H1 (cell line): ENCODE measurements around the gene DCTN1. TPM values are rescaled to one million over a fixed set of nuclear protein-coding genes. Genes with fewer than 3 reads are reported as not detected.

ENCODE experiments used
- CTCF ChIA-PET: fragments of 300-600 bp; sonication (Branson Sonifier 250); formaldehyde crosslinking; loops from one replicate; lab custom pipeline; 2021; ENCODE audit not compliant: partially characterized antibody; lab: Charles Lee
- POLR2A ChIA-PET: fragments of 300-600 bp; sonication (Branson Sonifier 250); formaldehyde crosslinking; loops from one replicate; lab custom pipeline; 2021; ENCODE audit warnings: inconsistent platforms; ENCODE audit not compliant: partially characterized antibody; lab: Charles Lee
- DNase-seq, 2 experiments: peaks; one replicate each; pipeline versions ENCODE4 v3.0.0 to v3.0.0-alpha.2; 2010 to 2022; ENCODE audit warnings: low spot score in 2 of 2, low read depth in 1 of 2, mixed read lengths in 1 of 2
- FAIRE-seq: peaks from 2 replicates; lab custom pipeline; 2011; peaks lifted over from hg19 to GRCh38; lab: Jason Lieb, UNC
- H2AFZ ChIP-seq: 2 replicates; pipeline ENCODE4 v1.8.1; 2012; ENCODE audit warnings: low read length, inconsistent platforms
- H2AK5ac ChIP-seq: 2 replicates; pipeline ENCODE4 v1.6.1; 2013; ENCODE audit warnings: low read depth, low read length
- H2BK120ac ChIP-seq: replicated peaks from 2 replicates; pipeline ENCODE3; 2013; ENCODE audit warnings: low read depth, low read length, inconsistent platforms
- H2BK12ac ChIP-seq: 2 replicates; pipeline ENCODE4 v1.6.1; 2013; ENCODE audit warnings: low read depth, low read length
- H2BK15ac ChIP-seq: 2 replicates; pipeline ENCODE4 v1.6.1; 2013; ENCODE audit warnings: low read length
- H2BK20ac ChIP-seq: 2 replicates; pipeline ENCODE4 v1.6.1; 2013; ENCODE audit warnings: low read length
- H2BK5ac ChIP-seq: 2 replicates; pipeline ENCODE4 v1.6.1; 2013; ENCODE audit warnings: low read depth, low read length
- H3K14ac ChIP-seq: 2 replicates; pipeline ENCODE4 v1.6.1; 2013; ENCODE audit warnings: inconsistent platforms; ENCODE audit not compliant: insufficient read length
- H3K18ac ChIP-seq: 2 replicates; pipeline ENCODE4 v1.6.1; 2013; ENCODE audit warnings: low read length; ENCODE audit errors: extremely low read depth
- H3K23ac ChIP-seq: 2 replicates; pipeline ENCODE4 v1.6.1; 2013; ENCODE audit warnings: inconsistent platforms; ENCODE audit not compliant: insufficient read length
- H3K23me2 ChIP-seq: 2 replicates; pipeline ENCODE4 v1.6.1; 2013; ENCODE audit warnings: low read depth, low read length
- H3K27ac ChIP-seq: 2 replicates; pipeline ENCODE4 v1.6.1; 2011; ENCODE audit warnings: low read depth, low read length, inconsistent platforms
- H3K27me3 ChIP-seq, 4 experiments: replicated peaks in 1 of 4; 1 replicate in 1 of 4; 2 replicates in 3 of 4; pipeline versions ENCODE4 v1.6.1 to v1.8.1; 2011 to 2013; ENCODE audit warnings: low read length in 3 of 4, mild to moderate bottlenecking in 3 of 4, inconsistent platforms in 2 of 4, mixed read lengths in 2 of 4, moderate library complexity in 1 of 4; ENCODE audit not compliant: control insufficient read depth in 3 of 4, insufficient read depth in 3 of 4; ENCODE audit errors: extremely low read depth in 1 of 4
- H3K36me3 ChIP-seq, 4 experiments: 2 replicates each; pipeline versions ENCODE4 v1.6.1 to v1.8.1; 2011 to 2013; ENCODE audit warnings: mild to moderate bottlenecking in 4 of 4, low read length in 3 of 4, moderate library complexity in 2 of 4, control low read depth in 1 of 4, inconsistent platforms in 1 of 4; ENCODE audit not compliant: insufficient read depth in 4 of 4, control insufficient read depth in 2 of 4
- H3K4ac ChIP-seq: replicated peaks from 2 replicates; pipeline ENCODE3; 2013; ENCODE audit warnings: low read length, low read depth, mixed read lengths, inconsistent platforms; ENCODE audit not compliant: insufficient read length
- H3K4me1 ChIP-seq, 4 experiments: replicated peaks in 1 of 4; 1 replicate in 1 of 4; 2 replicates in 3 of 4; pipeline versions ENCODE4 v1.6.1 to v1.8.1; 2011 to 2013; ENCODE audit warnings: low read length in 3 of 4, inconsistent platforms in 2 of 4, mixed read lengths in 1 of 4; ENCODE audit not compliant: insufficient read depth in 4 of 4, control insufficient read depth in 3 of 4
- H3K4me2 ChIP-seq, 2 experiments: 2 replicates each; pipeline versions ENCODE4 v1.6.1 to v1.8.1; 2011 to 2013; ENCODE audit warnings: low read depth in 2 of 2, low read length in 2 of 2, control low read depth in 1 of 2, inconsistent platforms in 1 of 2, mild to moderate bottlenecking in 1 of 2; ENCODE audit not compliant: insufficient read depth in 1 of 2
- H3K4me3 ChIP-seq, 4 experiments: fragments of 200-600, 300-600 bp in 1 of 4; sonication (generic), shearing (Covaris generic), sonication (Bioruptor Twin) in 1 of 4; 2 replicates each; pipeline versions ENCODE4 v1.5.1 to v1.8.1; 2011 to 2016; ENCODE audit warnings: low read length in 4 of 4, low read depth in 3 of 4, control low read depth in 2 of 4, inconsistent platforms in 2 of 4, mild to moderate bottlenecking in 2 of 4, mixed read lengths in 1 of 4, moderate library complexity in 1 of 4; ENCODE audit not compliant: insufficient read depth in 2 of 4; ENCODE audit errors: extremely low read depth in 1 of 4
- H3K56ac ChIP-seq: replicated peaks from 2 replicates; pipeline ENCODE3; 2013; ENCODE audit warnings: low read depth, mild to moderate bottlenecking, mixed read lengths, low read length, inconsistent platforms; ENCODE audit not compliant: insufficient read length
- H3K79me1 ChIP-seq: 2 replicates; pipeline ENCODE4 v1.6.1; 2013; ENCODE audit warnings: low read depth, low read length, control low read depth
- H3K79me2 ChIP-seq, 2 experiments: 2 replicates each; pipeline versions ENCODE4 v1.6.1 to v1.8.1; 2012 to 2013; ENCODE audit warnings: low read length in 2 of 2, mild to moderate bottlenecking in 2 of 2, inconsistent platforms in 1 of 2; ENCODE audit not compliant: insufficient read depth in 2 of 2, control insufficient read depth in 1 of 2
- H3K9ac ChIP-seq, 4 experiments: replicated peaks in 1 of 4; 1 replicate in 1 of 4; 2 replicates in 3 of 4; pipeline versions ENCODE4 v1.6.1 to v1.8.1; 2011 to 2013; ENCODE audit warnings: low read depth in 3 of 4, low read length in 3 of 4, control low read depth in 2 of 4, mild to moderate bottlenecking in 2 of 4, moderate library complexity in 2 of 4, inconsistent platforms in 1 of 4; ENCODE audit errors: extremely low read depth in 1 of 4
- H3K9me3 ChIP-seq, 2 experiments: 2 replicates each; pipeline versions ENCODE4 v1.6.1 to v1.8.1; 2012 to 2013; ENCODE audit warnings: mild to moderate bottlenecking in 2 of 2, moderate library complexity in 2 of 2, control low read depth in 1 of 2, inconsistent platforms in 1 of 2, low read depth in 1 of 2, low read length in 1 of 2, mixed read lengths in 1 of 2; ENCODE audit not compliant: insufficient read depth in 2 of 2
- H4K20me1 ChIP-seq, 2 experiments: replicated peaks in 1 of 2; 2 replicates each; pipeline versions ENCODE3 to v1.8.1; 2011 to 2013; ENCODE audit warnings: inconsistent platforms in 2 of 2, low read length in 2 of 2, mild to moderate bottlenecking in 1 of 2; ENCODE audit not compliant: insufficient read depth in 2 of 2, control insufficient read depth in 1 of 2
- H4K5ac ChIP-seq: 2 replicates; pipeline ENCODE4 v1.6.1; 2013; ENCODE audit warnings: low read length, low read depth, mixed read lengths, inconsistent platforms; ENCODE audit not compliant: insufficient read length
- H4K8ac ChIP-seq: 2 replicates; pipeline ENCODE4 v1.8.0; 2013; ENCODE audit warnings: mild to moderate bottlenecking, moderate library complexity, low read length, inconsistent platforms; ENCODE audit not compliant: insufficient read depth; ENCODE audit errors: extremely low read depth
- H4K91ac ChIP-seq: replicated peaks from 2 replicates; pipeline ENCODE3; 2013; ENCODE audit warnings: low read length, mixed read lengths, inconsistent platforms; ENCODE audit not compliant: insufficient read length
- RXRA ChIP-seq: IDR thresholded peaks from 2 replicates; pipeline ENCODE4 v1.6.1; 2011; ENCODE audit warnings: low read depth, mild to moderate bottlenecking, low read length, moderate library complexity; ENCODE audit not compliant: insufficient read depth
- WGBS, 2 experiments: shearing (Covaris generic) in 1 of 2; methylation state at CpG; one replicate each; pipeline versions ENCODE4 v1.1.6 to v1.1.7; 2013 to 2015; ENCODE audit warnings: low lambda C conversion rate in 2 of 2, mixed read lengths in 2 of 2, inconsistent platforms in 1 of 2, low coverage in 1 of 2, missing lambda C conversion rate in 1 of 2; ENCODE audit not compliant: insufficient replicate concordance in 2 of 2, insufficient coverage in 1 of 2, insufficient read length in 1 of 2; ENCODE audit errors: extremely low coverage in 1 of 2, missing lambda C conversion rate in 1 of 2; 5-methylcytosine and 5-hydroxymethylcytosine counted together
- polyA plus RNA-seq, 7 experiments: library from polyadenylated mRNA; depleted of rRNA in 3 of 7; stranded (reverse) in 5 of 7; unstranded in 2 of 7; fragments of >200 nt in 5 of 7; fragments of 200-250 nt in 2 of 7; gene quantifications; 1 replicate in 5 of 7; 2 replicates in 1 of 7; 4 replicates in 1 of 7; pipeline versions ENCODE4 v1.2.1 to v1.2.3, GENCODE V29; 2011 to 2013; ENCODE audit warnings: missing spikeins in 2 of 7, mixed read lengths in 2 of 7
- total RNA-seq: library from RNA; stranded (reverse); fragmentation: NEBNext Ultra II Directional; extraction: Animal tissue kit (Norgen Biotek cat#: 25700); gene quantifications from 2 replicates; pipeline ENCODE4 v1.2.1, GENCODE V29; 2021

The DCTN1 gene
- total and polyA plus RNA-seq, 2 of the 8 experiments (the other 6 are each of a cell fraction or from before 2014, with no cell fraction given), result 105 to 162 TPM

- H4K91ac ChIP-seq, result no peak overlapping the region
- no peak overlapping the region for H2BK5ac ChIP-seq
- POLR2A ChIA-PET, result interaction anchor here (0.9 to 1.5 kb wide), 3 partner anchors 8 to 75 kb away, joined by 3 to 4 read pairs (median 3); no protein-coding TSS in a partner anchor
- H3K9ac ChIP-seq, result no peak overlapping the region
- no peak overlapping the region for H3K18ac ChIP-seq
- no peak for TF ChIP-seq RXRA
- TF ChIP-seq, all 59 proteins: peak for 0
- Histone ChIP-seq H4K5ac (no peak overlapping the region), H3K56ac (no peak overlapping the region), H3K36me3 (peaks cover 63 to 93% (median 88%) of the 10 kb centered on the region in 4 experiments), H2AFZ (no peak overlapping the region), H2BK120ac (no peak overlapping the region), H3K4me3 (no peak overlapping the region), H3K9me3 (no peaks in the 10 kb centered on the region), H2AK5ac (no peak overlapping the region), H3K79me2 (no peaks in the 10 kb centered on the region), H2BK12ac (no peak overlapping the region), H3K79me1 (no peaks in the 10 kb centered on the region), H4K20me1 (peaks cover 0 to 7% of the 10 kb centered on the region in 2 experiments), H3K4me1 (no peaks in the 10 kb centered on the region), H3K4ac (no peak overlapping the region), H3K4me2 (no peak overlapping the region), H3K27ac (no peak overlapping the region), H2BK20ac (no peak overlapping the region), H4K8ac (no peak overlapping the region), H3K23me2 (no peaks in the 10 kb centered on the region), H3K14ac (no peak overlapping the region), H2BK15ac (no peak overlapping the region), H3K23ac (no peak overlapping the region), H3K27me3 (no peaks in the 10 kb centered on the region)
- 90% methylated on average over 8 of the region's 8 CpGs; no CpG with 5 or more reads in 1 of the 2 experiments for WGBS, 2 experiments
- CTCF ChIA-PET, result interaction anchor here (1.0 to 2.4 kb wide), 5 partner anchors 20 to 115 kb away, joined by 3 to 5 read pairs (median 3); no protein-coding TSS in a partner anchor
- DNase-seq (no peak), FAIRE-seq (no peak)
Observed at GRCh38 chr2:74364533-74365505, 15.3 kb downstream of the DCTN1 start.
